HG03045 (cell line): Measurements from ENCODE around the gene GIPR.
"Not testable (repeated sequence)": the region's sequence is repeated elsewhere in the genome, so short reads cannot be mapped to it uniquely, and the experiment has no call there.

Experiments
- ATAC-seq: cut with Tn5 transposase; IDR thresholded peaks from one replicate; pipeline ENCODE4 v1.9.1; 2021; ENCODE audit warnings: mild to moderate bottlenecking, moderate library complexity; ENCODE audit not compliant: unreplicated experiment

GIPR gene

DNA sequence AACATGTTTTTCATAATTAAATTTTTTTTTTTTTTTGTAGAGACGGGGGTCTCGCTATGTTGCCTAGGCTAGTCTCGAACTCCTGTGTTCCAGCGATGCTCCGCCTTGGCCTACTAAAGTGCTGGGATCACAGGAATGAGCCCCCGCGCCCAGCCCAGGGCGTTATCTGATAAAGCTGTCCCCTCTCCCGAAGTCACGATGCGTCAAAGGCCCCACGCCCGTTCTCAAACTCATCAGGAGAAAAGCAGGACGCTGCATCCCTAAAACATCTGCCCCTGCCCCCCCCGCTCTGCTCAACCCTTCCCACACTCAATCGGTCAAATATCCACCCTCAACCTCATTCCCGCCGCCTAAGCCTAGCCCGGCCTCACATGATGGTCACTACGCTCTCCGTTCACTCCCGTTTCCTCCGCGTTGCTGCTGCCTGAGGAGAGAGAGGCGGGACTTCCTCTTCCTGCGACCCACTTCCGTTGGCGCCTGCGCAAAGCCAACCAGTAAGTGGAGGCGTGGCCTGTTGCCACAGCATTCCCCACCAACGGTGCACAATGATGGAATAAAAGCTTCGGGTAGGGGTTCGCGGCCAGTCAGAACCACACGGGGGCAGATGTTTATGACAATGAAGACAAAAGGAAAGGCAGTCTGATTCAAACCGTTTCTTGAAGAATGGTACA lies 23.6 kb downstream of the GIPR start, which contains the start of gene SNRPD2:
TSS of gene SNRPD2 (minus strand) at position 438 of the 671 bp plus-strand sequence. CDS start at position 373, 65 bp downstream.
- peak; percentile 58 for ATAC-seq

DNA sequence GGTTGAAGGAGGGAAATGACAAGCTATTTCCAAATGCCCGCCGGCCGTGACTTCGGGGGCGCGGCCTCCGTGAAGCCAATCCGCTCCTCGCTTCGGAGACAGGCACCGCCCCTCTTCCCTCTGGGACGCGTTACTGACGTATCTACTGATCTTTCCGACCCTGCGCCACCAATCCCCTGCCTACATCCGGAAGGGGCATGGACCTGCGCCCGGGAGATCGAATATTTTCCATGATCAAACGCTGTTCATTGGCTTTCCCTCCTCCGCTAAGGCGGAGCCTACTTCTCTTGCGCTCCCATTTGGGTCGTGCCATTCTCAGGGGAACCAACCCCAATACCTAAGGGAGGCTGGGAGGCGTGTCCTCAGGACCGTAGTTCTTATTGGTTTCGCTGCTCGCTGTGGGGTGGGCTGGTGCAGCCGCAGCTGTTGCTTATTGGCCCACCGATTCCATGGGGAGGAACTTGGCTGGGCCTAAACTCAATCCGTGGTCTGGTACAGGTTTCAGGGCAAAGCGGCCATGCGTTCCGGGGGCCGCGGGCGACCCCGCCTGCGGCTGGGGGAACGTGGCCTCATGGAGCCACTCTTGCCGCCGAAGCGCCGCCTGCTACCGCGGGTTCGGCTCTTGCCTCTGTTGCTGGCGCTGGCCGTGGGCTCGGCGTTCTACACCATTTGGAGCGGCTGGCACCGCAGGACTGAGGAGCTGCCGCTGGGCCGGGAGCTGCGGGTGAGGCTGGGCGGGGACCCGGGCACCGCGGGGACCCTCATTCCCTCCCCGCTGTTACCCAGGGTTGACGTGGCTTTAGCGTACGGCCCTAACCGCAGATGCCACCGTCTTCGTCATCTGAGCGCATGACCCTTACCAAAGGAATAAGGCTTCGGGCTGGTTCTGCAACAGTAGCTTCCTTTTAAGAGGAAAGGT lies 24.4 kb downstream of the GIPR start, which contains the start of gene QPCTL:
TSS of gene QPCTL (plus strand) at position 480 of the 919 bp plus-strand sequence. CDS start at position 518, 38 bp downstream.
- peak; percentile 86 for ATAC-seq

DNA sequence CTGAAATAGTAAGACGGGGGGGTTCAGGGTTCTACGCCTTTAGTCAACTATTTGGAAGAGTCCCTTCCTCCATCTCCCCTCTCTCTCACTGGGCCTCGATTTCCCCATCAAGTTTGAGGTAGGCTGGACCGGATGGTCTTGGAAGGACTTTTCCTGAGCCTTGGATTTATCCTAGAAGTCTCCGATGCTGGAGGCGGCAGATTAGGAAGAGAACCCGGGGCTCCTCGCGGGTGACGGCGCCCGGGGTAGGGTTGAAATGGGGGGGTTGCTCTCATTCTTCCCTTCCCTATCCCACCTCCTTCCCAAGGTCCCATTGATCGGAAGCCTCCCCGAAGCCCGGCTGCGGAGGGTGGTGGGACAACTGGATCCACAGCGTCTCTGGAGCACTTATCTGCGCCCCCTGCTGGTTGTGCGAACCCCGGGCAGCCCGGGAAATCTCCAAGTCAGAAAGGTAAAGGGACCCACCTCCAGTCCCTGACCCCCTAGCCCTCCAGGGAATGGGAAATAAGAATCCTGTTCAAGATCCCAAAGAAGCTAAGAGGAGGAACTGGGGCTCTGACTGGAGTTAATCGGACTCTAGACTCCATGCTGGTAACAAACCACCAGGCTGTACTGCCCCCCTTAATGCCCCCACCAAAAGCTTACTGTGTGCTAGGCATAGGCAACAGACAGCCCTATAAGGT lies 25.2 kb downstream of the GIPR start:
- ATAC-seq = no peak

DNA sequence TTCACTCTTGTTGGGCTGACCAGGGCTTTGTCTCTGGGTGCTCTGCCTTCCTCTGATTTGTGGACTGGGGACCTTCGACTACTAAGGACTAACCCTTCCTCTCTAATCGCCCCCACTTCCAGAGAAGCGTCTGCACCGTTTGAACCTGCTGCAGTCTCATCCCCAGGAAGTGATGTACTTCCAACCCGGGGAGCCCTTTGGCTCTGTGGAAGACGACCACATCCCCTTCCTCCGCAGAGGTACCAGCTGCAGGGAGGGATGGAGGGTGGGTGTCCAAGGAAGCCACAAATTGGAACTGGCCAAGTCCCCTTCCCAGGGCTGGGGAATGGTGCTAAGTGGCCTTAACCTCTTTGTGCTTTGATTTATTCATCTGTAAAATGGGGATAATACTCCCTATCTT lies 33.7 kb downstream of the GIPR start:
- ATAC-seq = no peak

DNA sequence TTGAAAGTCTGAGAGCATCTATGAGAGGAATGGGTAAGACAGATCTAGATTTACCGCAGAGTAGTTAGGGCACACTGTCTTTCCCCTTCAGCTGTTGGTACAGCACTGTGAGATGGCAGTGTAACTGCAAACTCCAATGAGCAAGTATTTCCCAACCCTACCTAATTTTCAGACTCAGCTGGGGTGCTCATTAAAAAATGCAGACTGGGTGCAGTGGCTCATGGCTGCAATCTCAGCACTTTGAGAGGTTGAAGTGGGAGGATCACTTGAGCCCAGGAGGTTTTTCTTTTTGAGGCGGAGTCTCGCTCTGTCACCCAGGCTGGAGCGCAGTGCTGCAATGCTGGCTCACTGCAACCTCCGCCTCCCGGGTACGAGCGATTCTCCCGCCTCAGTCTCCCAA lies 37.1 kb downstream of the GIPR start:
- no peak for ATAC-seq

DNA sequence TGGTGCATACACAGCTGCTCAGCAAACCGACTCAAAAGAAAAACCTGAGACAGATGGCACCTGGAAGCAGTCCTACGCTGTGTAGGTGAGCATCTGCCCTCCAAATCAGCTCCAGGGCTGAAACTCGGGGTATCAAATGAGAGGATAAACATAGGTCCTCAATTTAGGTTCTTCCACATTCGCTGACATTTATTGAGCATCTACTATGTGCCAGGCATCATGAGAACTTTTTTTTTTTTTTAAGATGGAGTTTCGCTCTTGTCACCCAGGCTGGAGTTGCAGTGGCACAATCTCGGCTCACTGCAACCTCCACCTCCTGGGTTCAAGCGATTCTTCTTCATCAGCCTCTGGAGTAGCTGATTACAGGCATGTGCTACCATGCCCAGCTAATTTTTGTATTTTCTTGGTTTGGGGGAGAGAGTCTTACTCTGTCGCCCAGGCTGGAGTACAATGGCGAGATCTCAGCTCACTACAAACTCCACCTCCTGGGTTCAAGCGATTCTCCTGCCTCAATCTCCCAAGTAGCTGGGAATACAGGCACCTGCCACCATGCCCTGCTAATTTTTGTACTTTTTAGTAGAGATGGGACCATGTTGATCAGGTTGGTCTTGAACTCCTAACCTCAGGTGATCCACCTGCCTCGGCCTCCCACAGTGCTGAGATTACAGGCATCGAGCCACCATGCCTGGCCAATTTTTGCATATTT lies 37.8 kb downstream of the GIPR start:
- no peak for ATAC-seq

DNA sequence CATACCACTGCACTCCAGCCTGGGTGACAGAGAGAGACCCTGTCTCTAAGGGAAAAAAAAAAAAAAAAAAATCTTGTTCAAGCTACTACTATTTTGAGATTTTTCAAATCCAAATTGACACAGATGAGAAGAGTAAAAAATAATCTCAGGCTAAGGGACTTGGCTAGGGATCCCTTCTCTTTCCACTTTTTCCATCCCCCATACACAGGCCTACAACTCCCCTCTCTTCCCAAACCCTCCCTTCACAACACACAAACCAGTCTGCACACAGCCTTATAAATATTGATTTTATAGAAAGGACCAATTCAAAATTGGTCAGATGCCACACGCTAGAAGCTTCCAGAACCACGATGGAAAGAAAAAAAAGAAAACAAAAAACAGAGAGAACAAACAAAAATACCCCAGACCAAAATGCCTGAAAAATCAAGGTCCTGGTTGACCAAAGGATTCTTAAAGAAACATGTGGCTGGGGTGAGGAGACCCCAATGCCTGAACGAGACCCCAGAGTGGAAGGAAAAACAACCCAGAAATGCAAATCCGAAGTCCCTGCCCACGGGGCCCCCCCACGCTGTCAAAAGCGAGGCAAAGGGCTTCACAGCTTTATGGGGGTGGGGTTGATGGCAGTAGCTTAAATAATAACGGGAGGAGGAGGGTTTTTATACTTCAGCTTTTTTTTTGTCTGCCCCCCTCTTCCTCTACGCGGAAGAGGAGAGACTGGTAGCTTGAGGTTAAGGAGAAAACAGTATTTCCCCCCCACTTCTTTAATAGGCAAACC lies 42.5 kb downstream of the GIPR start:
- ATAC-seq = no peak

DNA sequence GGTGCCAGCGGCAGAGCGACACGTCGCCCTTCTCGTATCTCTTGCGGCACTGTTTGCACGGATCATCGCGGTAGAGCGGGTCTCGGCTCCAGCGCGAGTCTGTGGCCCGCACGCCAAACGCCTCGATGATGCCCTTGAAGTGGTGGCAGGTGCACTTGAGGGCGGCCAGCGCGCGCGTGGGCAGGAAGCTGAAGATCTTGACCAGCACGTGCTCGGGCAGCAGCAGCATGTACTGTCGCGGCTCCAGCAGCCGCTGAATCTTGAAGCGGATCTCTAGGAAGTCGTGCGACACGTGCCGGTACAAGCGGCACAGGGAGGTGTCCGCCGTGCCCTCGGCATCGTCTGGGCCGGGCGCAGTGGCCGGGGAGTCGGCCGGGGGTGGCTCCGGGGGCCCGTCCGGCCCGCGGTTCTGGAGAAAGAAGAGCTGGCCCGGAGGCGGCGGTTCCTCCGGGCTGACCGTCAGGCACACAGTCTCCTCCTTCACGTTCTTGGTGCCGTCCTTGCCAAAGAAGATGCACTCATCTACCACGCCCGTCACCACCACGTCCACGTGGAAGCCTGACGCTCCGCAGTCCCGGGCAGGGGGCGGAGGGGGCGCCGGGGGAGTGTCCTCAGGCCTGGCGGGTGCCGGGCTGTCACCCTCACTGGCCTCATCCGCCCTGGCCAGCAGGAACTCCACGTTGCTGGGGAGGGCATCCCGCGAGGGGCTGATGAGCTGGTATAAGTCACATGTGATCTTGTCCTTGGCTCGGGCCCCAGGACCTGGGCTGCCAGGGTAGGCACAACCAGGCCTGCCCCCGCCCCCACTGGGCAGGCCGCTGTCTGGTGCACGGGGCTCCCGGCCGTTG lies 44.1 kb downstream of the GIPR start:
- ATAC-seq = no peak

DNA sequence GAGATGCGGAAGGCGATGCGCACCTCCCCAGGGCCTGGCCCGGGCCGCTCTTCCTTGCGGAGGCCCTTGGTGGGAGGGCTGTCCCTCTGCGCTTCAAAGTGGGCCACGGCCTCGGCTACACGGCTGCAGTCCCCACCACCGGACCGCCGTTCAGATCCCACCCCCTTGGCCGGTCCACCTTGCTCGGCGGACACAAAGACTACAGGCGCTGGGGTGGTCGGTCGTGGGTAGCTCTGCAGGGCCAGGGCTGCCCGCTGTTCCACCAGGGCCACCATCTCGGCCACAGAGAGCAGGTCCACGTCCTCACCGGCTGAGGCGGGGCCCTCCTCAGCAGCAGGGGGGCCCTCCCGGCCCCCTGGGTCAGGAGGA lies 44.7 kb downstream of the GIPR start:
- ATAC-seq = no peak

DNA sequence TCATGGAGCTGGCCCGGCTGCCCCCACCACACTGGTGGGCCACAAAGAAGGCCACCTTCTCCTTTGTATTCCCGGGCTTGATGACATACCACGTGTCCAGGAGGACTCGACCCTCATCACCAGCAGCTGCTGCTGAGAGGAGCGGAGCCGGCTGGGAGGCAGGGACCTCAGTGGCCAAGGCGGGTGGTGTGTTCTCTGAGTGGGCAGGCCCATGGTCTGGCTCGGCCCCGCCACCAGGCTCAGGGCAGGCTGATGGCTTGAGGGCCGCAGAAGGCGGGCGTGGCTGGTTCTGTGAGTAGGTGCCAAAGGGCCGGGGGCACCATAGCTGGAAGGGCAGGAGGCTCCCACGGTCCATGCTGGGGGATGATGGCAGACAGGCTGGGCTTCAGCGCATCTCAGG lies 45.1 kb downstream of the GIPR start:
- ATAC-seq = no peak

DNA sequence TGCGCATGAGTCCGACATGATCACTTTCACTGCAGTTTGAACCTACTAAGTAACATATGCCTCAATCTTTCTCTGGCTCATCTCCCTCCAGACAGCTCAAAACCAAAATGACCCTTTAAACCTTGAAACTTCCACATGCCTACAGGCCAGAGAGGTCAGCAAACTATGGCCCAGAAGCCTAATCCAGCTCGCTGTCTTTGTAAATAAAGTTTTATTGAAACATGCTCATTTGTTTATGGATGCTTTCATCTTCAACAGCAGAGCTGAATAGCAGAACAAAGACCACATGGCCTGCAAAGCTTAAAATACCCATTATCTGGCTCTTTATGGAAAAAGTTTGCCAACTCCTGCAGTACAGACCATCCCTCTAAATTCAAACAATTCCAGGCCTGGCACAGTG lies 47.1 kb downstream of the GIPR start:
- ATAC-seq = no peak

DNA sequence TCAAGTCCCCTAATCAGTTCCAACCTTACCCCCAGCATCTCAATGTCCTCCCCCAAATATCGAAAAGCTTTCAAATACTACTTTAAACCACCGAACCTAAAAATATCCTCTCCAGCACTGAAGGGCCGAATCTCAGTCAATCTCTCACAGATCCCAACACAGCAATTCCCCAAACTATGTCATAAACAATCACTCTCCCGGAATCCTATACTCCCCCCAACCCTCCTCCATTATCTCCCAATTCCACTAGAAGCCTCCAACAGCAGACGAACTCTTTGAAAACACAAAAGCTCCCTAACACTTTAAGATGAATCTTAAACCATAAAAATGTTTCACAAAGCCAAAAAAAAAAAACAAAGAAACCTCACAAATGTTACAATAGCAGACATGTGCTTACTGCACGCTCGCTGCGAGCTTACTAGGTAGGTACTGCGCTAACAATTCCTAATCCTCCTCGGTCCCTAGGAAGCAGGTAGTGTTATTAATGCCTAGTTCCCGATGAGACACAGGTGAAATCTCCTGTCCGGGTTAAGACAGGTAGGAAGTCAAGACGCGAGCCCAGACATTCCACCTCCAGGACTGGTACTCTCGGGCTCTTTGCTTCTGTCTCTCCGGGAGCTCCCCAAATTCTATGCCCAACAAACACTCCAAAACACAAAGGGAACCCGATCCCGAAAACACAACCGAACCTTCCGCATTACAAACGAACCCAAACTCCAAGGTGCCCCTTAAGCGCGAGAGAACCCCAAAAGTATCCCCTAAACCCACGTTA lies 48.5 kb downstream of the GIPR start:
- no peak for ATAC-seq

DNA sequence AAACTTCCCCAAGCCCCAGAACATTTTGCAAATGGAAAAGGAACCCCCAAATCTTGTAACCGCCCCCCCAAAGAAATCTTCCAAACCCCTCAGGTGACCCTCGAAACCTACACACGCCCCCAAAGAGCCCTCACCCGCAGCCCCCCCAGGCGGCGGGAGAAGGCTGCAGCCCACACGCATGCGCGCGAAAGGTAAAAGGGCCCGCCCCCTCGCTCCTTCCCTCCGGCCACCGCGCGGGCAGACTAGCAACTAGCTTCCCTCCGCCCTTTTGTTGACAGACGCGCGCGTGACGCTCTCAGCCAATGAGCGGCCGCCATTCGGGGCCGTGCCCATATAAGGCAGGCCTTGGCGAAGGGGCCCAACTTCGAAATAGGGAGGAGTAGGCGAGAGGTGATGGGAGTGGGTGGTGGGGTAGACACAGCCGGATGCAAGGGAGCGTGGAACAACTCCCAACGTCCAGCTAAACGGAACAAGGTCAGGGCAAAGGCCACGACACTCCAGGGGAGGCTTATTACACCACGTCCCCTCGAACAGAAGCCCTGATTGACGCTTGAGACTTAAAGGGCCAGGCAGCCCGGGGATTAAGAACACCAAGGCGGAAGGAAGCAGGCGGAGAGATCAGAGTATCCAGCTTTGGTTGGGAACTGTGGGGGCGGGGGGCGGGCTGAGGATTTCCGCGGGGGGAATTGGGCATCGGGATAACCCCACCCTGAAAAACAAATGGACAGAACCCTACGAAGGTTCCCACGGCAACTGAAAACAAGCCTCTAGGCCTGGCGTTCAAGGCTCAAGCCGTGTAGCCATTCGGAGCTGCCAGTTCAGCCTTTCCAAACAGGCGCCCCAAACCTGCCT lies 49.3 kb downstream of the GIPR start:
- ATAC-seq = peak; percentile 93

DNA sequence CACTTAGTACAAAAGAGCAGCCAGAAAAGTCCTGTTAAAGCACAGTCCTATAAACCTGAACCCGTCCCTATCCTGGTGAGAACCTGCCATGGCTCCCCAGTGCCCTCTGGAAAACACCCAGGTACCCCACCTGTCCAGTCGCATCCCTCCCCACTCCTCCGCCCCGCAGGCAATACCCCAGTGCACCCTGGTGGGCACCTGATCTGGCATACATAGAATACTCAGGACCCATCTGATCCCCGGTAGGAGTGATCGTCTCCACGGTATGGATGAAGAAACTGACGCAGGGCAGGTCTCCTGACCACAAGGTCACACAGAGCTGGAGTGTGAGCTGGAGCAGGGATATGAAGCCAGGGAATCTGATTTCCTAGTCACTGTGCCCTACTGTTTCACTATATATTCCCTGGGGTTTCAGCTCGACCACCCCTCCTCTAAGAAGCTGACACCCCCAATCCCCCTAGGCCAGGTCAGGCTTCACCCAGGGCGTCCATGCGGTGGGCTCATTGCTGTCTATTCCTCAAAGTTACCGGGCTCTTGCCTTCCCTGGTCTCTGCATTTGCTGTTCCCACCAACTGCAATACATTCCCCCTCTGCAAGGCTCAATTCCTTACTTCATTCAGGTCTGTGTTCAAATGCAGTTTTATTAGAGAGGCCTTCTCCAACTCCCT lies 50.1 kb downstream of the GIPR start:
- ATAC-seq = no peak

DNA sequence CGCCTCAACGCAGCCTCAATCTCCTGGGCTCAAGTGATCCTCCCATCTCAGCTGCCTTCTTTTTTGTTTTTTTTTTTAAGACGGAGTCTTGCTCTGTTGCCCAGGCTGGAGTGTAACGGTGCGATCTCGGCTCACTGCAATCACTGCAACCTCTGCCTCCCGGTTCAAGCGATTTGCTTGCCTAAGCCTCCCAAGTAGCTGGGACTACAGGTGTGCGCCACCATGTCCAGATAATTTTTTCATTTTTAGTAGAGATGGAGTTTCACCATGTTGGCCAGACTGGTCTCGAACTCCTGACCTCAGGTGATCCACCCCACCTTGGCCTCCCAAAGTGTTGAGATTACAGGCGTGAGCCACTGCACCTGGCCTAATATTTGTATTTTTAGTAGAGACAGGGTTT lies 52.0 kb downstream of the GIPR start:
- not testable (repeated sequence) for ATAC-seq

DNA sequence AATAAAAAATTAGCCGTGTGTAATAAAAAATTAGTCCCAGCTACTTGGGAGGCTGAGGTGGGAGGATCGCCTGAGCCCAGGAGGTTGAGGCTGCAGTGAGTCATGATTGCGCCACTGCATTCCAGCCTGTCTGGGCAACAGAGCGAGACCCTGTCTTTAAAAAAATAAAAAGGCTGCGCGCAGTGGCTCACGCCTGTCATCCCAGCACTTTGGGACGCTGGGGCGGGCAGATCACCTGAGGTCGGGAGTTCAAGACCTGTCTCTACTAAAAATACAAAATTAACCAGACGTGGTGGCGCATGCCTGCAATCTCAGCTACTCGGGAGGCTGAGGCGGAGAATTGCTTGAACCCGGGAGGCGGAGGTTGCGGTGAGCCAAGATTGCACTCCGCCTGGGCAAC lies 60.7 kb downstream of the GIPR start:
- ATAC-seq = not testable (repeated sequence)

DNA sequence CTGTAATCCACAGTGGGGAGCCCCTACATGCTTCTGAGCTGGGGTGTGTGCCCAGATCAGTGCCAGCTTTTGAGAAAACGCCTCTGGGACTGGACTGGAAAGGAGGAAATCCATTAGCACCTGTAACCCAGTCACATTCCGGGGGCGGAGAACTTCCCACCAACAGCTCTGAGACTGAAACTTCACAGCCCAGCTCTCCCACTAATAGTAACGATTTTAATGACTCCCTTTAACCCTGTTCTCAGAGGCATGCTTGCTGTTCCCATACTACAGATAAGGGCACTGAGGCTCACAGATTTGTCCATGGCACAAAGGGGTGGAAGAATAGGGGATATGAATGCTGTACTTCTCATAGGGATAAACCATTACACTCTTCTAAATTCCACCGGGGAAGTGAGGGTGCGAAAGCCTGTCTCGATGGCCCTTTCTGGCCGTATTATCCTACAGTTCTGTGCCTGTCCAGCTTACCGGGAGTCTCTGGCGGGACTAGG lies 61.8 kb downstream of the GIPR start:
- no peak for ATAC-seq
